GM12878 (cell line): Measurements from ENCODE around the gene AXIN1. TPM values are rescaled to one million over a fixed set of nuclear protein-coding genes. Genes with fewer than 3 reads are reported as not detected.
"Not testable (repeated sequence)": the region's sequence is repeated elsewhere in the genome, so short reads cannot be mapped to it uniquely, and the experiment has no call there.

Experiments used
- ATAC-seq: fragments of 200-7000 bp; cut with Tn5 transposase; 3 replicates; pipeline ENCODE4 v1.9.1; 2020; ENCODE audit warnings: mild to moderate bottlenecking, moderate library complexity
- BruUV-seq: library from RNA; stranded (reverse); fragments of 400-500 nt; replicated peaks from 2 replicates; lab custom pipeline; 2021; lab: Mats Ljungman, UMichigan
- CTCF ChIA-PET: fragments of 300-600 bp; sonication (Branson Sonifier 250); formaldehyde crosslinking; extraction: SDS; loops from one replicate; lab custom pipeline; 2021; ENCODE audit warnings: inconsistent platforms; lab: Yijun Ruan, JAX
- POLR2A ChIA-PET: fragments of 350-600 bp; formaldehyde crosslinking; extraction: SDS; loops from one replicate; lab custom pipeline; 2021; ENCODE audit warnings: inconsistent platforms; lab: Charles Lee
- RAD21 ChIA-PET: fragments of 300-600 bp; sonication (Branson Sonifier 250); formaldehyde crosslinking; loops from one replicate; lab custom pipeline; 2023; ENCODE audit warnings: antibody characterized with exemption; ENCODE audit not compliant: unreplicated experiment; lab: Charles Lee
- SMC1A ChIA-PET: fragments of 300-600 bp; sonication (Branson Sonifier 250); formaldehyde crosslinking; loops from one replicate; lab custom pipeline; 2023; ENCODE audit not compliant: unreplicated experiment, uncharacterized antibody; lab: Charles Lee
- DNase-seq: peaks from one replicate; pipeline ENCODE4 v3.0.0-alpha.2; 2011; ENCODE audit warnings: low read depth, low spot score
- FAIRE-seq: peaks from 3 replicates; lab custom pipeline; 2011; peaks lifted over from hg19 to GRCh38; lab: Jason Lieb, UNC
- H2AFZ ChIP-seq: 2 replicates; pipeline ENCODE4 v1.6.0; 2011; ENCODE audit warnings: low read depth, low read length, control low read depth; ENCODE audit not compliant: control insufficient read depth
- H3K27ac ChIP-seq: 2 replicates; pipeline ENCODE4 v1.5.1; 2011; ENCODE audit warnings: control low read depth; ENCODE audit not compliant: control insufficient read depth, insufficient read depth
- H3K27me3 ChIP-seq, 2 experiments: replicated peaks in 1 of 2; 2 replicates each; pipeline versions ENCODE4 v1.6.0 to v1.6.1; 2011; ENCODE audit warnings: low read length in 1 of 2; ENCODE audit not compliant: control insufficient read depth in 2 of 2, insufficient read depth in 2 of 2
- H3K36me3 ChIP-seq, 2 experiments: 2 replicates each; pipeline ENCODE4 v1.5.1; 2011; ENCODE audit warnings: low read length in 1 of 2; ENCODE audit not compliant: control insufficient read depth in 2 of 2, insufficient read depth in 2 of 2
- H3K4me1 ChIP-seq: 2 replicates; pipeline ENCODE4 v1.6.1; 2011; ENCODE audit warnings: mild to moderate bottlenecking, low read length, moderate library complexity, mixed read lengths; ENCODE audit not compliant: control insufficient read depth, insufficient read depth
- H3K4me2 ChIP-seq: 2 replicates; pipeline ENCODE4 v1.6.0; 2011; ENCODE audit warnings: control low read depth; ENCODE audit not compliant: control insufficient read depth, insufficient read depth
- H3K4me3 ChIP-seq: fragments of 200-600 bp; sonication (generic); 2 replicates; pipeline ENCODE4 v1.5.1; 2016
- H3K79me2 ChIP-seq: 2 replicates; pipeline ENCODE4 v1.6.0; 2011; ENCODE audit warnings: low read length; ENCODE audit not compliant: control insufficient read depth, insufficient read depth
- H3K9ac ChIP-seq: 2 replicates; pipeline ENCODE4 v1.8.0; 2011; ENCODE audit warnings: low read length, control low read depth, mixed read lengths; ENCODE audit not compliant: control insufficient read depth, insufficient read depth
- H3K9me3 ChIP-seq: replicated peaks from 3 replicates; pipeline ENCODE4 v1.5.1; 2011; ENCODE audit warnings: mild to moderate bottlenecking, low read length; ENCODE audit not compliant: control insufficient read depth, insufficient read depth
- H4K20me1 ChIP-seq: 2 replicates; pipeline ENCODE4 v1.6.0; 2011; ENCODE audit not compliant: control insufficient read depth, insufficient read depth
- NR2C2 ChIP-seq: IDR thresholded peaks from 2 replicates; pipeline ENCODE4 v1.6.1; 2011; ENCODE audit warnings: borderline replicate concordance, low read depth; ENCODE audit not compliant: control insufficient read depth, insufficient read length
- SUZ12 ChIP-seq: fragments of 200-600 bp; sonication (generic); IDR thresholded peaks from one replicate; pipeline ENCODE4 v1.6.1; 2018; ENCODE audit warnings: antibody characterized with exemption, mild to moderate bottlenecking; ENCODE audit not compliant: unreplicated experiment
- WGBS: methylation state at CpG from one replicate; pipeline ENCODE4 v1.1.6; 2016; ENCODE audit warnings: low lambda C conversion rate; ENCODE audit not compliant: insufficient replicate concordance, insufficient coverage; ENCODE audit errors: missing lambda C conversion rate; 5-methylcytosine and 5-hydroxymethylcytosine counted together
- in situ Hi-C: fragments of 300-500 bp; cut with MboI; formaldehyde crosslinking; loops from 9 replicates; pipeline ENCODE4 v1.14.3; 2018; ENCODE audit warnings: mixed read lengths
- intact Hi-C: fragments of 100-400 bp; cut with micrococcal nuclease; formaldehyde crosslinking; loops from one replicate; pipeline ENCODE4 v1.14.2; 2022; ENCODE audit not compliant: unreplicated experiment
- polyA plus RNA-seq, 11 experiments: library from polyadenylated mRNA; depleted of rRNA in 4 of 11; unstranded in 6 of 11; stranded (reverse) in 5 of 11; fragments of >200 nt; fragmentation: Nextera tagmentation in 4 of 11; fragmentation: Illumina TruSeq in 1 of 11; extraction: Ambion mirVana in 4 of 11; extraction: Trizol in 1 of 11; gene quantifications; 1 replicate in 1 of 11; 2 replicates in 10 of 11; pipeline versions ENCODE4 v1.2.1 to v1.2.3, GENCODE V29; 2011 to 2016; ENCODE audit warnings: inconsistent platforms in 2 of 11, missing spikeins in 2 of 11, low read depth in 1 of 11
- total RNA-seq, 4 experiments: library from RNA; depleted of rRNA in 3 of 4; stranded (reverse); fragments of >200 nt in 3 of 4; fragmentation: Illumina TruSeq in 1 of 4; extraction: Trizol in 1 of 4; gene quantifications; 2 replicates each; pipeline versions ENCODE4 v1.2.1 to v1.2.3, GENCODE V29; 2013 to 2021

The AXIN1 gene
- total and polyA plus RNA-seq, 10 of the 15 experiments (the other 5 are each of a cell fraction or from before 2014, with no cell fraction given): 0.26 to 27.1 (median 7.7) TPM

GRCh38 chr16:342455-343213, 9.9 kb downstream of the AXIN1 start (continued):
- TF ChIP-seq SUZ12 (no peak), NR2C2 (no peak)
- TF ChIP-seq, all 136 proteins: peak for 0

DNA sequence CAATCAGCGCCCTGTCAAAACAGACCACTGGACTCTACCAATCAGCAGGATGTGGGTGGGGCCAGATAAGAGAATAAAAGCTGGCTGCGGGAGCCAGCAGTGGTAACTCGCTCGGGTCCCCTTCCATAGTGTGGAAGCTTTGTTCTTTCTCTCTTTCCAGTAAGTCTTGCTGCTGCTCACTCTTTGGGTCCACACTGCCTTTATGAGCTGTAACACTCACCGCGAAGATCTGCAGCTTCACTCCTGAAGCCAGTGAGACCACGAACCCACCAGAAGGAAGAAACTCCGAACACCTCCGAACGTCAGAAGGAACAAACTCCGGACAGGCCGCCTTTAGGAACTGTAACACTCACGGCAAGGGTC, 10.6 kb downstream of the AXIN1 start:
- H3K27me3 ChIP-seq, ATAC-seq, DNase-seq, CTCF ChIA-PET, H3K4me3 ChIP-seq, H3K4me1 ChIP-seq, in situ Hi-C loops, H3K4me2 ChIP-seq, BruUV-seq, H3K27ac ChIP-seq, H4K20me1 ChIP-seq, H3K9me3 ChIP-seq, intact Hi-C loops, FAIRE-seq, SMC1A ChIA-PET, H3K36me3 ChIP-seq, POLR2A ChIA-PET, H3K9ac ChIP-seq, RAD21 ChIA-PET, H2AFZ ChIP-seq: not testable (repeated sequence)
- H3K79me2 ChIP-seq: peaks cover 14% of the 10 kb centered on the region
- WGBS: 77% methylated on average over 6 of the region's 13 CpGs

DNA sequence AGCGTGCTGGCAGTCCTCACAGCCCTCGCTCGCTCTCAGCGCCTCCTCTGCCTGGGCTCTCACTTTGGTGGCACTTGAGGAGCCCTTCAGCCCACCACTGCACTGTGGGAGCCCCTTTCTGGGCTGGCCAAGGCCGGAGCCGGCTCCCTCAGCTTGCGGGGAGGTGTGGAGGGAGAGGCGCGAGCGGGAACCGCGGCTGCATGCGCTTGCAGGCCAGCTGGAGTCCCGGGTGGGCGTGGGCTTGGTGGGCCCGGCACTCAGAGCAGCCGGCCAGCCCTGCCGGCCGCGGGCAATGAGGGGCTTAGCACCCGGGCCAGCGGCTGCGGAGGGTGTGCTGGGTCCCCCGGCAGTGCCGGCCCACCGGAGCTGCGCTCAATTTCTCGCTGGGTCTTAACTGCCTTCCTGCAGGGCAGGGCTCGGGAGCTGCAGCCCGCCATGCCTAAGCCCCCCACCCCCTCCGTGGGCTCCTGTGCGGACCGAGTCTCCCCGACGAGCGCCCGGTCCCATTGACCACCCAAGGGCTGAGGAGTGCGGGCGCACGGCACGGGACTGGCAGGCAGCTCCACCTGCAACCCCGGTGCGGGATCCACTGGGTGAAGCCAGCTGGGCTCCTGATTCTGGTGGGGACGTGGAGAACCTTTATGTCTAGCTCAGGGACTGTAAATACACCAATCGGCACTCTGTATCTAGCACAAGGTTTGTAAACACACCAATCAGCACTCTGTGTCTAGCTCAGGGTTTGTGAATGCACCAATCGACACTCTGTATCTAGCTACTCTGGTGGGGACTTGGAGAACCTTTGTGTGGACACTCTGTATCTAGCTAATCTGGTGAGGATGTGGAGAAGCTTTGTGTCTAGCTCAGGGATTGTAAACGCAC, 11.2 kb downstream of the AXIN1 start:
- FAIRE-seq, H3K27ac ChIP-seq, H2AFZ ChIP-seq, in situ Hi-C loops, intact Hi-C loops, CTCF ChIA-PET, RAD21 ChIA-PET, H3K9me3 ChIP-seq, H3K4me2 ChIP-seq, H3K27me3 ChIP-seq, H3K4me1 ChIP-seq, H3K9ac ChIP-seq, ATAC-seq, H3K36me3 ChIP-seq, DNase-seq, POLR2A ChIA-PET, H3K4me3 ChIP-seq, BruUV-seq, H4K20me1 ChIP-seq: not testable (repeated sequence)
- WGBS: 94% methylated on average over 37 of the region's 47 CpGs
- H3K79me2 ChIP-seq: peaks cover 14% of the 10 kb centered on the region
- SMC1A ChIA-PET: interaction anchor here (0.6 kb wide), 1 partner anchor 81 kb away, joined by 3 read pairs; no protein-coding TSS in a partner anchor
